HEK293T (cell line): ENCODE results near the gene NSFL1C.

Source experiments
- CTCF ChIA-PET: fragments of 350-600 bp; formaldehyde crosslinking; extraction: SDS; loops from one replicate; lab custom pipeline; 2021; ENCODE audit warnings: antibody characterized with exemption, inconsistent platforms; lab: Yijun Ruan, JAX
- POLR2A ChIA-PET: fragments of 350-600 bp; formaldehyde crosslinking; extraction: SDS; loops from one replicate; lab custom pipeline; 2020; ENCODE audit warnings: antibody characterized with exemption, inconsistent platforms; lab: Yijun Ruan, JAX
- DNase-seq: peaks from one replicate; pipeline ENCODE4 v3.0.0; 2012; ENCODE audit warnings: mixed read lengths; ENCODE audit errors: extremely low spot score
- ARNT ChIP-seq: fragments of 450-650 bp; IDR thresholded peaks from 2 replicates; pipeline ENCODE4 v1.6.1; 2017; ENCODE audit warnings: mild to moderate bottlenecking
- BHLHE40 ChIP-seq: fragments of 450-650 bp; IDR thresholded peaks from 2 replicates; pipeline ENCODE4 v1.6.1; 2016; ENCODE audit warnings: mild to moderate bottlenecking, moderate library complexity, borderline replicate concordance
- CTBP1 ChIP-seq: fragments of 450-650 bp; IDR thresholded peaks from 2 replicates; pipeline ENCODE4 v1.6.1; 2016; ENCODE audit warnings: borderline replicate concordance
- ELF4 ChIP-seq: fragments of 450-650 bp; IDR thresholded peaks from 2 replicates; pipeline ENCODE4 v1.6.1; 2017; ENCODE audit warnings: antibody characterized with exemption
- FOXA1 ChIP-seq: fragments of 450-650 bp; IDR thresholded peaks from 2 replicates; pipeline ENCODE4 v1.6.1; 2016; ENCODE audit warnings: mild to moderate bottlenecking
- FOXK2 ChIP-seq: fragments of 450-650 bp; IDR thresholded peaks from 2 replicates; pipeline ENCODE4 v1.6.1; 2016; ENCODE audit warnings: mild to moderate bottlenecking
- FOXM1 ChIP-seq: fragments of 450-650 bp; IDR thresholded peaks from 2 replicates; pipeline ENCODE4 v1.6.1; 2017; ENCODE audit warnings: mild to moderate bottlenecking, borderline replicate concordance
- HDGF ChIP-seq: fragments of 450-650 bp; IDR thresholded peaks from 2 replicates; pipeline ENCODE4 v1.6.1; 2017; ENCODE audit warnings: antibody characterized with exemption, borderline replicate concordance
- L3MBTL2 ChIP-seq: fragments of 450-650 bp; conservative IDR thresholded peaks from 2 replicates; pipeline ENCODE4 v1.6.1; 2016; ENCODE audit warnings: mild to moderate bottlenecking
- LEF1 ChIP-seq: fragments of 450-650 bp; IDR thresholded peaks from 2 replicates; pipeline ENCODE4 v1.6.1; 2017; ENCODE audit warnings: mild to moderate bottlenecking, borderline replicate concordance
- NFRKB ChIP-seq: fragments of 450-650 bp; IDR thresholded peaks from 2 replicates; pipeline ENCODE4 v1.6.1; 2016; ENCODE audit warnings: mild to moderate bottlenecking, moderate library complexity
- PKNOX1 ChIP-seq: fragments of 450-650 bp; IDR thresholded peaks from 2 replicates; pipeline ENCODE4 v1.6.1; 2016
- SP1 ChIP-seq: fragments of 450-650 bp; IDR thresholded peaks from 2 replicates; pipeline ENCODE4 v1.6.1; 2017
- SUZ12 ChIP-seq: fragments of 450-650 bp; IDR thresholded peaks from 2 replicates; pipeline ENCODE4 v1.6.1; 2016; ENCODE audit warnings: mild to moderate bottlenecking
- TARDBP ChIP-seq: fragments of 450-650 bp; IDR thresholded peaks from 2 replicates; pipeline ENCODE4 v1.6.1; 2016
- ZNF384 ChIP-seq: fragments of 450-650 bp; IDR thresholded peaks from 2 replicates; pipeline ENCODE4 v1.6.1; 2016

Gene NSFL1C

GRCh38 chr20:1434571-1435336 lies 31.9 kb downstream of the NSFL1C start:
- POLR2A ChIA-PET = no interaction called here
- TF ChIP-seq FOXM1 = no peak
- no peak for TF ChIP-seq CTBP1
- TF ChIP-seq L3MBTL2 = no peak
- no peak for TF ChIP-seq PKNOX1
- TF ChIP-seq FOXA1 = no peak
- no peak for TF ChIP-seq LEF1
- TF ChIP-seq ZNF384 = no peak
- TF ChIP-seq ARNT = no peak
- no peak for TF ChIP-seq ELF4
- TF ChIP-seq BHLHE40 = no peak
- TF ChIP-seq SUZ12 = no peak
- no peak for TF ChIP-seq FOXK2
- TF ChIP-seq HDGF = no peak
- no peak for TF ChIP-seq NFRKB
- DNase-seq = no peak
- CTCF ChIA-PET = interaction anchor here (0.6 kb wide), 1 partner anchor 36 kb away, joined by 4 read pairs; no protein-coding TSS in a partner anchor

GRCh38 chr20:1431158-1431557 lies 35.5 kb downstream of the NSFL1C start:
- DNase-seq = no peak
- ChIA-PET CTCF (no interaction called here), POLR2A (no interaction called here)
- TF ChIP-seq ZNF384 (no peak), TARDBP (no peak), BHLHE40 (no peak), SP1 (no peak), ELF4 (no peak), CTBP1 (no peak), L3MBTL2 (no peak), PKNOX1 (no peak), FOXM1 (no peak), SUZ12 (no peak), FOXA1 (no peak)

GRCh38 chr20:1430004-1430451 lies 36.6 kb downstream of the NSFL1C start:
- CTCF ChIA-PET = no interaction called here
- POLR2A ChIA-PET = no interaction called here
- TF ChIP-seq ZNF384 = no peak
- TF ChIP-seq L3MBTL2 = no peak
- TF ChIP-seq HDGF = no peak
- no peak for TF ChIP-seq FOXA1
- TF ChIP-seq LEF1 = no peak
- TF ChIP-seq CTBP1 = no peak
- no peak for TF ChIP-seq BHLHE40
- TF ChIP-seq NFRKB = no peak
- no peak for TF ChIP-seq PKNOX1
- TF ChIP-seq SUZ12 = no peak
- TF ChIP-seq ELF4 = no peak
- no peak for TF ChIP-seq TARDBP
- no peak for DNase-seq

GRCh38 chr20:1429143-1429728 lies 37.4 kb downstream of the NSFL1C start:
- TF ChIP-seq NFRKB (no peak), FOXA1 (no peak), HDGF (no peak), FOXK2 (no peak), PKNOX1 (no peak), SP1 (no peak)
- CTCF ChIA-PET = no interaction called here
- POLR2A ChIA-PET = no interaction called here
- no peak for DNase-seq

- no peak for DNase-seq
- CTCF ChIA-PET = interaction anchor here (1.0 kb wide), 1 partner anchor 10 kb away, joined by 5 read pairs; no protein-coding TSS in a partner anchor
- POLR2A ChIA-PET = no interaction called here
- no peak for TF ChIP-seq SP1
- TF ChIP-seq TARDBP = no peak
- no peak for TF ChIP-seq FOXA1
- TF ChIP-seq ZNF384 = no peak
- no peak for TF ChIP-seq ELF4
- TF ChIP-seq NFRKB = no peak
These were observed 39.1 kb downstream of the NSFL1C start for GRCh38 chr20:1427457-1428054.
